GM13976 (cell line): Measurements from ENCODE around the gene PTGR1.

Experiments
- DNase-seq: peaks from one replicate; pipeline ENCODE4 v3.0.0; 2012; ENCODE audit warnings: low spot score
- CTCF ChIP-seq: IDR thresholded peaks from 2 replicates; pipeline ENCODE4 v1.5.1; 2012; ENCODE audit warnings: borderline replicate concordance, mild to moderate bottlenecking; ENCODE audit not compliant: insufficient read depth; ENCODE audit errors: extremely low read depth, missing control alignments, control extremely low read depth
- in situ Hi-C: fragments of 300-500 bp; cut with MboI; formaldehyde crosslinking; loops from one replicate; pipeline ENCODE4 v1.12.0; 2022; ENCODE audit warnings: low sequenced_read_pairs, mixed read lengths, inconsistent platforms; ENCODE audit not compliant: unreplicated experiment

The PTGR1 gene

GRCh38 chr9:111637421-111637950 lies 38.0 kb upstream of the PTGR1 start:
- DNase-seq = no peak
- in situ Hi-C loops = no loop called here
- TF ChIP-seq CTCF = no peak

- no peak for TF ChIP-seq CTCF
- in situ Hi-C loops = no loop called here
- DNase-seq = no peak
Measured at GRCh38 chr9:111634860-111635259, 35.4 kb upstream of the PTGR1 start.

GRCh38 chr9:111633389-111633736 lies 33.9 kb upstream of the PTGR1 start:
- no peak for TF ChIP-seq CTCF
- DNase-seq = no peak
- in situ Hi-C loops = no loop called here

DNA sequence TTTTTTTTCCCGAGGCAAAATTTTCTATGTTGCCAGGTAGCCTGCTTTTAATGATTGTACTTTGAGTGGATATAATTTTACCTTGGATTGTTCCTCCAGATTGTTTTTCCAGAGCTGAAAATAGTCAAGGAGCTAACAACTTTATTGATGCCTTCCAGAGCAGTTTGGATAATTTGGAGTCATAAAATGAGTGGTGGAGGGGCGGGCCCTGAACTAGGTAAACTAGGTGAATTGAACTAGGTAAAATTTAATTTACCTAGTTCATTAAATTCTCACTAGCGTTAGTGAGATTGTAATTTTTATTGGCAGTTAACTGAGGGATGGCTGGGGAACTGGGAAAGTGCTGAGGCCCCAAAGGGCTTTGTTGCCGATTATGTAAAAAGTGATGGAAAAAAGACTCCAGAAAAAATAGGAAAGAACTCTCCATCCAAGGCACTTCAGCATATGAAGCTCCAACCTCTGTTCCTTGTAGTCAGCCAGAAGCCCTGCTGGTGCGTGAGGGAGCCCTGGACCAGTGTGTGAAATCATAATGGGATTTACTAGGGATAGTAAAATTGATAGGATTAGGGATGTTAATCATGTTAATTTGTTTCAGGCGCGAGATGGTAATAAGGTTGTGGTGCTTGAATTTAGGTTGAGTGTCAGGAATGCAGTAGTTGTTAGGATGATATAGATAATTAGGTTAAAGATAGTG lies 33.4 kb upstream of the PTGR1 start:
- no peak for DNase-seq
- in situ Hi-C loops = no loop called here
- TF ChIP-seq CTCF = no peak

DNA sequence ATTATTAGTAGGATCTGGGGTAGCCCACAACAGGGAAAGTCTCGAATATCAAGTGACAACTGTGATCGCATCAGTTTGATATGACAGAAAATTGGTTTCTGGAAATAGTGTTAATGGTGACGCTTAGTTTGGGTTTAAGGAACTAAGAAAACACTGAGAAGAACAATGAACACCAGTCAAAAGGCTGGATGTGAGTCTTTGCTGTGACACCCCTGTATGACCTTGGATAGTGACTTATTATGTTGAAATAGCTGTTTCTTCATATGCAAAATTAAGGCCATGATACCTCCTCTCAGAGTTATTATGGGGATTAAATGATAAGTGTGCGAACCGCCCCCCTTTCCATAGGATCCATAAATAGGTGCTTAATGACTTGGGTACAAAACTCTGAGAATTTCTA lies 32.6 kb upstream of the PTGR1 start:
- in situ Hi-C loops = no loop called here
- TF ChIP-seq CTCF = no peak
- DNase-seq = peak; percentile 24

DNA sequence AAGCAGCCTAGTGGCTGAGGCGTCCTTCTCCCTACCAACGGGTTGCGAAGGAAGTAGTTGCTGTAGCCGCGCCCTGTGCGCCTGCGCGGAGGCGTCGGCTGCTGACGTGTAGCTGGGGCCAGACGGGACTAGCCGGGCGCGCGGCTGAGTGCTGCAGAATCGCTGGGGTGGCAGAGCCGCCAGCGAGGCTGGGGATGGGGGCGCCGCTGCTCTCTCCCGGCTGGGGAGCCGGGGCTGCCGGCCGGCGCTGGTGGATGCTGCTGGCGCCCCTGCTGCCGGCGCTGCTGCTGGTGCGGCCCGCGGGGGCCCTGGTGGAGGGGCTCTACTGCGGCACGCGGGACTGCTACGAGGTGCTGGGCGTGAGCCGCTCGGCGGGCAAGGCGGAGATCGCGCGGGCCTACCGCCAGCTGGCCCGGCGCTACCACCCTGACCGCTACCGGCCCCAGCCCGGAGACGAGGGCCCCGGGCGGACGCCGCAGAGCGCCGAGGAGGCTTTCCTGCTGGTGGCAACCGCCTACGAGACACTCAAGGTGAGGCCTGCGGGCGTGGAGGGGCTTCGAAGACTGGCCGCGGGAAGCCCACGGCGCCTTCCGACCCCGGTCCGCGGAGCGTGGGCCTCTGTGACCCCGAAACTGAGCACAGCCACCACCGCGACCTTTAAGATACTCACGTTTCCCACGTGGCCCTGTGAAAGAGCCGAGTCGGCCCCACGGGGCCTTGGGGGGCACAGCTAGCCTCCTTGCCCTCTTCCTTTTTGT lies 31.9 kb upstream of the PTGR1 start, which contains the start of gene DNAJC25:
Gene DNAJC25, plus strand, starts transcription at position 121 of the 758 bp plus-strand sequence. Its CDS starts 74 bp downstream, at position 195.
- in situ Hi-C loops = no loop called here
- no peak for TF ChIP-seq CTCF
- DNase-seq = peak; percentile 100
